Retina (tissue), 1 donor: Measurements from ENCODE around the gene GNAS.
"Not testable (repeated sequence)": the region's sequence is repeated elsewhere in the genome, so short reads cannot be mapped to it uniquely, and the experiment has no call there.

Experiments
- DNase-seq: peaks from one replicate; pipeline ENCODE4 v3.0.0-alpha.2; 2016

GNAS gene

DNA sequence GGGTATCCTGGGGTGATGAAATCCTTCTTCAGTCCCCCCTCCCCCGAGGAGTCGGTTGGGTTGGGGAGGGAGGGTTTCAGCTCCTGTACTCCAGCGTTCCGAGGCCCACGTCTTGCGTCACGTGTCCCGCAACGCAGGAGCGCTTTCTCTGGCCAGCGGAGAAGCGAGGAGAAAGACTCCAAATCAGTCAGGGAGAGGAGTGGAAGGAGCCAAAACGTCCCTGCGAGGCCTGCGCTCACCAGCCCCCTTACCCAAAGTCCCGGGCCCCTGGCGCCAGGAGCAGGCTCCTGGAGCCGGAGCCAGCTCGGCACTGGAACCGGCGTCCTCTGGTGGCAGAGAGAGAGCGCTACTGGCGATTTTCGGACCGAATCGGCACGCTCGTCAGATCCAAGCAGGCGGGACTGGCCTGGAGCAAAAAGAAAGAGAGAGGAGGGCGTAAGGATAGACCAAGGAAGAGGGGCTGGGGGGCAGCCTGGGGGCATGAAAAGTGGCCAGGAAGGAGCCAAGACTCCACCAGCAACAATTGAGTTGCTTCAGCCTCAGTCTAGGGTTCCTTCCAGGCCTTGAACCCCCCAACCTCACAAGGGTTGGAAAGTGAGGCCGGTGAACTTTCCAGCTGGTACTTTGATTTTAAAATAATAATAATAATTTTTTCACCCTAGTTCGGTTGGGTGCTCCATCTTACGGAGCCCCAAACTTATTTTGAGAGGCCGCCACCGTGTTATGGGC, at the start of gene GNAS:
TSS of gene GNAS (plus strand) at position 174 of the 729 bp plus-strand sequence.
- peak; percentile 84 for DNase-seq

DNA sequence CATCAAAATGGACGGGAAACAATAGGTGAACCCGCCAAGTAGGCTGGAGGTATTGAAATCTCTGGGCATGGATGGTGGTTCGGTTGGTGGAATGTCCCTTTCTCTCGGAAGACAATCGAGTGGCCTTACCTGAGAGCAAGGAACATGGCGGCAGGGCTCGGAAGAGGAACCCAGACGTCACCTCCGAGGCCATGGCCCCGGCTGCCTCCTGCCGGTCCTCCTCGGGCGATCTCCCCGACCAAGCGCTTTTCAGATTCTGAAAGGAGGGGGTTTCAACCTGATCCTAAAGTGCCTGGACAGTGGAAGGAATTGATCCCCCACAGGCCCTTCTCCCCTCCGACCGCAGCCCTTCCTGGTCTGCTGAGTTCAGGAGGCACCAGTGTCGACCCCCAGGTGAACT, 49.0 kb upstream of the GNAS start:
- no peak for DNase-seq

DNA sequence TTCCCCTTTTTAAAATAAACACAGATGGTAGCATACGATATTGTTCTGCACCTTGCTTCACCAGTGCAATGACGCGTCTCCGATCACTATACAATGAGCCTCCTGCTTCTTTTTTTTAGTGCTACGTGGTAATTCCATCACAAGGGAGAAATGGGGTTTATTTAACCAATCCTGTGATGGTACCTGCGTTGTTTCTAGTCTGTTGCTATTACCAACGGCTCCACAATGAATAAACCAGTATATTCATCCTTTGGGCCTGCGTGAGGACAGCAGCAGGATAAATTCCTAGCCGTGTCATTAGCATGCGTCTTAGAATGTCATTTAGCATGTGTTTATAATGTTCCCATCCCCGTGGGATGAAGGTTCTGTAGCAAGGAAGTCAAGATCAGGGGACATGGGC, 44.7 kb upstream of the GNAS start:
- DNase-seq = no peak

DNA sequence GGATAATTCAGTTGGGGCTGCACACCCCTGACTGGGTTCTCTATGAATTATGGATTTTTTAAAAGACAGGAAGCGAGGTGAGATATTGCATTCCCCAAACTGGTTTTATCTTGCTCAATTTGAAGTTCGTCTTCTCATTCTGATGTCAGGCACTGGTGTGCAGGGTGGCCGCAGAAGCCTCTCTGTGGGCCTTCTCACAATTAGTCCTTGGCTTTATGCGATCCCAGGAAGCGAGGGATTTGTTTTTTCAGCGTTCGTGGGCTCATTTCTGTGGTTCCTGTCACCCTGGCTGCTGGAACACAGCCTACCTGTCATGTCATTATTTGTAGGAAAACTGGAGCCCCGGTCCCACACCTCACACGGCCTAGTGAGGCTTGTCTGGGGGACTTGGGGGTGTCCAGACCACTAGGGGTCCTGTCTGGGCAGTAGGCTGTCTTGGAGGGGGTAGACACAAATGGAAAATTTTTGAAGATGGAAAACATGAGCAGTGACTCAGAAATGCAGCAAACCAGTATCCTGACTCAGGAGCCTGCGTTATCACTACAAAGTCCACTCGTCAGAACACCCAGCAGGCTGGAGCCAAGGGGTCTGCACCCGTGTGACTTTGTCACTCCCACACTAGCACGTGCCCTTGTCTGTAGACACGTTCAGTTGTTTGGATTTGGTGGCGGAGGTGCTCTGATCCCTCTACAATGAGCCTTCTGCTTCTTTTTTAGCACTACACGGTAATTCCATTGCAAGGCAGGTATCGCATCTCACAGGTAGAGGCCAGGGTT, 44.1 kb upstream of the GNAS start:
- no peak for DNase-seq

DNA sequence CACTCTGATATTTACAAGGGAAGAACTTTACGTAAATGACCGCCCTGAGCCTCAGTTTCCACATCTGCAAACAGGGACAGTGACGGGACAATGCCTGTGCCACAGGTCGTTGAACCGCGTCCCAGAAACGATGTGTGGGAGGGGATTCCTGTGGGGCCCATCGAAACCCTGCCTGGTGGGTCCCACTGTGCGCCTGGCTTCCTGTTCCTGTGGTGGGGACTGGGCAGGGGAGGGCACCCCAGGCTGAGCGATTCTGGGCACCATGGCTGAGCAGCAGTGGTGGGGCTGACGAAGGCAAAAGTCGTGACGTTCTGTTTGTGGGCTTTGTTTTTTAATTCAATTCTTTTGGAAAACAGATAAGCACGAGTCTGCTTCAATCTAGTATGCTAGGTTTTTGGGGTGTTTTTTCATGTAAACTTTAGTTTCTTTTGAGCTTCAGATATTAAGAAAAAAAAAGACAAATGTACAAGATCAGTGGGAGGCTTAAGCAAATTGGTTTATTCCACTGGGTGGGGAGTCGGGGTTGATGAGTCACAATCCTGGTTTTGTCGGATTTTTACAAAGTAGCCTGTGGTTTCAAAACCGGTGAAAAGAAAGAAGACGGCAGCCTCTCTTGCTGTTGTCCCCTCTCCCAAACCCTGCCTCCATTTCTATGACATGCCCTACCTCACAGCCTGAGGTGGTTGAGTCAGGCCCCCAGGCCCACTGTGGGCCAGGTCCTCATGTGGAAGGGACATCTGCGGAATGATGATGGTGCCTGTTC, 42.2 kb upstream of the GNAS start:
- no peak for DNase-seq

DNA sequence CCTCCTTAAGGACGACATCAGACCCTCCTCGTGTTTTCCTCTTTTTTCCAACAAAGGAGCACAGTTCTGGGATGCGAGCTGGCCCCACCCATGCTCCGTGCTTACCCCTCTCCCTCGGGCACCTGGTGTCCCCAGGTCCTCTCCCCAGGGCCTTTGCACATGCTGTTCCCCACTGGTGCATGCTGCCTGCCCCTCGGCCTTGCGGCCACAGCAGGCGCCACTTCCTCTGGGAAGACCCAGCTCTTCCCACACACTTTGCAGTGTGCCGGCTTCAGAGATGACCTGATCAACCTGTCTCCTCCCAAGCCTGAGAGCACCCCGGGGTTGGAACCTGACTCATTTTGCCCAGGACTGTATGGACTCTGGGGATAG, 41.7 kb upstream of the GNAS start:
- no peak for DNase-seq

DNA sequence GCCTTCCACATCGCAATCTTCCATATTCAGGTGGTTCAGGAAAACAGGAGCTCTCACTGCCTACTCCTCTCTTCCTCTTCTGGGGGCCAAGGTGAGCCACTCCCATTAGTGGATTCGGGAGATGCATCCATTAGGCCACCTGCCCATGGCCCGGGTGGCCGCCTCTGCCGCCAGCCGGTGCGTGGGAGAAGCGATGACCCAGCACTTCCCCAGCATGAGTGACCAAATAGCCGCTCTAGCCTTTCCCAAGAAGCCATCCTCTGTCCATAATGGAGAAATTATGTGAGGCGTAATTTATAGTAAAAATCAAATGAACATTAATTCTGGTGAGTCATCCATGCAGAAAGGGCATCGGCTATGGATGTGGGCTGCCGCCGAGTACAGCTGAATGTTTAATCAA, 41.2 kb upstream of the GNAS start:
- no peak for DNase-seq

DNA sequence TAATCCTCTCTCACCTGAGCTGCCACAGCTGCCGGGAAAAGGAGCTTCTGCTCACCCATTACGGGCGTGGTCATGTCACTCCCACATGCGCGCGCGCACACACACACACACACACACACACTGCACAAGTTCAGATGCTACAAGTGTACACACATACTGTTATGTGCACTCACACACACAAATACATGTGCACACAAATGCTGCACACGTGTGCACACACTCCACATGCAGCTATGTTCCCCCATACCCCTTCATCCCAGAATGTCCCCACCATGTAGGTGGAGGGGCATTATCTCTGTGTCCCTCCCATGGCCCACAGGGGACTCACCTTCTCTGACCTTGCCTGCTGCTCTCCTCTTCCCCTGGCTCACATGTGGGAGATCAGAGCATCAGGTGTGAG, 39.1 kb upstream of the GNAS start:
- no peak for DNase-seq

DNA sequence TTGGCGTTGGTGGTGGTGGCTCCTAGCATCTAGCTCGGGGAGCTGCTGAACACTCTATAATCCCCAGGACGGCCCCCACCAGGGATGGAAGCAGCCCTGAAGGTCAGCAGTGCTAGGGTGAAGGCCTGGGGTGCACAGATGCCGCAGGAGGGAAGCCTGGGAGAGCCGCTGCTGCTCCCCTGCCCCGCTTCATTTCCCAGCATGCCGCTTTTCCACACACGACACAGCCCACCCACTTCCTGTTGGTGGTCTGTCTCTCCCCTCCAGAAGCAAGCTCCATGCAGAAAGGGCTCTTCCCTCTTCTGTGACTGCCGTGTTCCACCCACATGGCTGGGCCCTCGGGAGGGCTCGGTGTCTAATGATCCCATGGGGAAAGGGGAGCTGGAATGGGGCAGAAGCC, 37.1 kb upstream of the GNAS start:
- no peak for DNase-seq

DNA sequence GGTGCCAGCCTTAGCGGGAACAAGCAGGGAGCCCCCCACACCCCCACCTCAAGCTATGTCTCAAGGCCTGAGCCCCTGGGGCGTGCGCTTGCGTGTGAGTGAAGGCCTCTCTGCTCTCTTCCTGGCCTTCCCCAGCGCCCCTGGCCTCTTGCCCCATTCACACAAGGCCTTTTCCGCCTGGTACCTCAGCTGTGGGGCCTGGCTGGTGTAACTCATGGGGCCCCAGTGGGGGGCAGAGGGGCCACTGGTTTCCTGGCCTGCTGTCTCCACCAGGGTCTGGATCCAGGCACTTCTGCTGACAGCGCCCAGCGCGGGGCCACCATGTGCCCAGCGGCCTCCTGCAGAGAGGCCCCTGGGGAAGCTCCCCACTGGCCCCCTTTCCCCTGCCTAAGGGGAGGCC, 36.5 kb upstream of the GNAS start:
- no peak for DNase-seq

DNA sequence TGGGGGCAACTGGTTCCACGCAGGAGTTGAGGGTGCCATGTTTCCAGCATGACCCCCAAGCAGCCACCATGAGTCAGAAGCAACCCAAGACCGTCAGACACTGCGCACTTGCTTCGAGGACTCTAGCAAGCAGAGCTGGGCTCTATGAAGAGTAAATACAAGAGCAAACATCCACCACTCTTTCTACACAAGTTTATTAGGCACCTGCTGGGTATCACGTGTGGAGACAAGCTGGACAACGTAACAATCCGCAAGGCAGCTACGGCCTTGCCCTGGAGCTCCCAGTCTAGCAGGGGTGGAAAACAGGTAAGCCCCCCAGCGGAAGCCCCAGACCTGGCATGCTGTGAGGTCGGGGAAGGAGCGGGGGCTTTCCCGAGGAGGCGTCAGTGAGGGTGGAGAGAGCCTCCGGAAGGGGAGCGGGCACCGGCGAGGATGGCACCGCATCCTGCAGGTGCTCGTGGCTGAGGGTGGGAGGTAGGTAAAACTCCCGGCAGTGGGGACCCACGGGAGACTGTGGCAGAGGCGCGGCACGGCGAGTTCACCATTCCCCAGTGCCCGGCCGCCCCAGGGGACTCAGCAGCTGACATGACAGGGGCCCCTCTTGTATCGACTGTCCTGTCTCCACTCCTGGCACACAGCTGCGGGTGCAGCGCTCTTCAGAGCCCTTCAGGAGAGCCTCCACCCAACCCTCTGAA, 35.4 kb upstream of the GNAS start:
- DNase-seq = no peak

DNA sequence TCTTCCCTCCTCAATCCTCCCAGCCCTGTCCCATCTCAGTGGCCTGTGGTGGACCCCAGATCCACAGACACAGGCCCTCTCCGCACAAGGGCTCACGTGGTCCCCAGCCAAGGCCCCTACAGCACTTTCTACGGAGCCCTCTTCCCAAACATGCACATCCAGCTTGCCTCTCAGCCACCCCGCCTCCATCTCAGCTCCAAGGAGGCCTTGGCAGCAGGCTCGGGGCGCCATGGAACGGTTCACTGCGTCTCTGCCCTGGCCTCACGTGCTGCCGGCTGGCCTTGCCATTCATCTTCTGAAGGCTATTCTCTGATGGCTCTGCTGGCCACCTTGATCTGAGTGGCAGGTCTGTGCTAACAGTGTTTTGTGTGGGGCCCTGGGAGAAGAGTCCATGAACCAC, 34.8 kb upstream of the GNAS start:
- no peak for DNase-seq

DNA sequence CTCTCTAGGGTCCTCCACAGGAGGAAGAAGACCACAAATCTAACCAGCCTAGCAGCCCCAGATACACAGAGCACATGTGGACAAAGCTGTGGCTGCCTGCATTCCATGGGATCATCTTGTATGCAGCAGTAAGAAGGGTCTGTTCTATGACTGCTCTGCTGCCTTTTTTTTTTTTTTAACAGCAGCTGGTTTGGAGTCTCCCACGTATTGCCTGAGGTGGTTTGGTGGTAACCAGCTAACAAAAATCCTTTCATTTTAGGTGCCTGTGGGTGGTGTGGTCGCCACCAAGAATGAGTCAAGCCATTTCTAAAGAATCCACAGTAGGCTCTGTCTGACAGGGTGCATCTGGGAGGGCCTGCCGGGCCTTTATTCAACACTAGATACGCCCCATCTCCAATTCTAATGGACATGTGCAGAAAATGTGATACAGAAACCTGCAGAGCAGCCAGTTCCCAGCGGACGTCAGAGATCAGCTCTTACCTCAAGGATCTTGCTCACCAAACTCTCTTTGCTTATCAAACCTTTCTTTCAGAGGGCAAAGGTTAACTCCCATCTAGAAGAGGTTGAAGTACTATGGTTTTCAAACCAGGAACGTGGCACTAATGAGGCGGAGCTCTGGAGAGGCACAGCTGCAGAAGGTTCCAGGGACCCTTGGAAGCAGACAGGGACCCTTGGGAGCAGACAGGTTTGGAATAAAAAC, 33.8 kb upstream of the GNAS start:
- DNase-seq = no peak

DNA sequence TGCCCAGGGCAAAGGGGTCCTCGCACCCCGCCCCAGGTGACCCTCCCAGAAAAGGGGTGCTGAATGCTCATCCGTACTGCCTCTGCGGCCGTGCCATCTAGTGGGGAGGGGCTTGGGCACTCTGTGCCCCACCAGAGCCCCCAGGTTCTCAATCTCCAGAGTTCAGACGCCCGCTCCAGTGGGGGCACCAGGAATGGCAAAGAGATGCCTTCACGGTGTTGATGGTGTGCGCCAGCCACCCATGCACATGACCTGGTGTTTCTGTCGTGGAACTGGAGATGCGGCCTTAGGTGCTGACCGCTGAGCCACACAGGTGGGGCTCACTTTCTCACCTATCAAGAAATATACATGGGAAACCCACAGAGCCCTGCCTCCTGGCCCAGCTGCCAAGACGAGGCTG, 32.6 kb upstream of the GNAS start:
- DNase-seq = no peak

DNA sequence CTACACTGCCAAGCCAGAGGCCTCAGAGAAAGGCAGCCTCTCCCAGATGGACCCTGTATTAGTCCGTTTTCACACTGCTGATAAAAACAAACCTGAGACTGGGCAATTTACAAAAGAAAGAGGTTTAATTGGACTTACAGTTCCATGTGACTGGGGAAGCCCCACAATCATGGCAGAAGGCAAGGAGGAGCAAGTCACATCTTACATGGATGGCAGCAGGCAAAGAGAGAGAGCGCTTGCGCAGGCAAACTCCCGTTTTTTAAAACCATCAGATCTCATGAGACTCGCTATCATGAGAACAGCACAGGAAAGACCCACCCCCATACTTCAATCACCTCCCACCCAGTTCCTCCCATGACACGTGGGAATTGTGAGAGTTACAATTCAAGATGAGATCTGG, 32.0 kb upstream of the GNAS start:
- not testable (repeated sequence) for DNase-seq

DNA sequence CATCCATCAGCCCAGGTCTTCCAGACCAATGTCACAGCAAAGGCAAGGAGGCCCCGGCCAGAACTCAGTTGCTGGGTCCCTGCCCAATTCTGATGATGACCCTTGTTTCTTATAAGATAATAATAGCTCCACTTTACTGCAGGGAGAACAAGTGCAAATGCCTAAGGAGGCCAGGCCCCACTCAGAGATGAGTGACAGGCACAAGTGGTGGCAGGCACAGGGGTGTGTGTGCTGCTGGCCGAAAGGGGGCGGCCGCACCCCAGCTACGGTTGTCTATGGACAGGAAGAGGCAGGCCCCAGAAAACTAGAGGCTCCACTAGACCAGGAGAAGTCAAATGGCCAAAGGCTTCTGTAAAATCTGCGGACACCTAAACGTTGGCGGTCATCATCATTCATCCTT, 30.4 kb upstream of the GNAS start:
- no peak for DNase-seq

DNA sequence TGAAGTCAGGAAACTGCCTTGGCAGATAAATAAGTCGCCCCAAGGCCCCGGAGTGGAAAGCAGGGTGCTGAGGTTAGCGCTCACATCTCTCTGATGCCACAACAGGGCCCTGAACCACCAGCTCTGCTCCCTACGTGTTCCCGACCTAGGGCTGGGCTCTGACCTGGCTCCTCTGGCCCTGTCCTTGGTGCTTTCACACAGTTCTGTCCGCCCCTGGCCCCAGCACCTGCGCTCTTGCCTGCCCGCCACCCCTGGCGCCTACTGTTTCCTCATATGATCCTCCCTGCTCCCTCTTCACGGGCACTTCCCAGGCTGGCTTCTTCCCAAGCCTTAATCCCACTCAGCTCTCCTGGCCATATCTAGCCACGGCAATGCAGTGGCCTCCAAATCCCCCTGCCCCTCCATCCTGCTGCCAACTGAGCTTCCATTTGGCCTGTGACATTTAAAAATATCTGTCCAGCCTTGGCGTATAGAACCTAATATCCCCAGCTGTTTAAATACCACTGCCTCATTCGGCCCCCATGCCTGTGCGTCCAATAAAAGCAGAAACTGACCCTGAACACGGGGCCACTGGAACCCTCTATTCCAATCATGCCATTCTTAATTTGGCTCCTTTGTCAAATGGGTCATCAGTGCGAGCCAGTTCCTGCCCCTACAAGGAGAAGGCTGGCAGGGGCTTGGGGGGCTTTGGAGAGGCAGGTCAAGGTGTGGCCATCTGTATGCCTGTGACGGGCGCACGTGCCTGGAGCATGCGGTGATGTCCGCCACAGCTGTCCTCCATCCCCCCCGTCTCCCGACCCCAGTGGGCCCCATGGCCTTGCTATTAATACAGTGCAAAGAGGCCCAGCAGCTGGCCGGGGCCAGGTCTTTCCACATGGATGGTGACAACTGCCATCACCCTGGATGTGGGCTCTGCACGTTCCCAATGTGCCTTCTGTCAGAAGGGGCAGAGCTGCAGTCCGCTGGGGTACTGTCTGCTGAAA, 29.5 kb upstream of the GNAS start:
- DNase-seq = no peak

DNA sequence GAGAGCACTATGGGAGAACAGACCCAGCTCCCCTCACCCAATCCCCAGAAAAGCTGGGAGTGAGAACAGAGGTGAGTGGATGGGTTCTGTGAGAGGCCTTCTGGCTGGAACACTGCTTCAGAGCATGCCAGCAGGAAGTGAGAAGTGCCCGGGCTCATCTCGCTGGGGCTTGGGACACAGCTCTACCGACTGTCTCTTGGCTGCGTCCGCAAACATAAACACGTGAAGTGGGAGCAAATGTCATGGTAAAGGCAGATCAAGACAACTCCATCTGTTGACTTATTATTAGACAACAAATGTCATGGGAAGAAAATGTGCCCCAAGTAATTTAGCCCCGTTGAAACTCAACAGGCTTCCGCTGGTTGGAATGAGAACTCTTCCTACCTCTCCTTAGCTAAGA, 27.7 kb upstream of the GNAS start:
- DNase-seq = no peak

DNA sequence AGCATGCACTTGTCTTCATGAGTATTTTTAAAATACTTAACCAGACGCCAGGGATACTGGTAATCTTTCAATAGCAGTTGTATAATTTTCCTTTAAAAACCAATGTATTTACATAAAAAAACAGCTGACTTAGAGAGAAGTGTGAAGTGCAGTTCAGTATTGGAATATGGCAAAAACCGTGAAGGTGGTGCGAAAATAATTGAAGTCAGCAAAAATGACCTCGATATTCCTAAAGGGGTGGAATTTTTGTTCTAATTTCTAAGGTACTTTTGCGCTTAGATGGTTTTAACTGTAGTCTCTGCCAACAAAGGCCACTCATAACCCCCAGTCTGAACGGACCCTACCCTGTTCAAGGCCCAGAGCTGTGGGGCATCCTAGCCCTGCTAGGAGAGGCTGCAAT, 27.1 kb upstream of the GNAS start:
- no peak for DNase-seq

DNA sequence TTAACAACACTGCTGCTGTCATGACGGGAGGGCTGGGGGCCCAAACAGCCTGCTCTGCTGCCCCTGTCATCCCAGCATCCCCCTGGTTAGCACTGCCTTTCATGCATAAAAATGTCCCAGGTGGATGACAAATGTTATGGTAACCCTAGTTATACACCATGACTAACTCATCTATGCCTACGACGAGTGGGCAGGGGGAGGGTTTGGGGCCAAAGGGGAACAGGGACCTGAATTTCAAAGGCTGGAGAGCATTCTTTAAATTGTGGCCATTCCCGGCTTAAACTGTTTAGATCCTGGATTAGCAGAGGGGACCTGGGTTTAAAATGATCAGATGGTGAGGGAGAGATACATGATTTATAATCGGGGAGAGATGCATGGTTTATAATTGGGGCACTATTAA, 26.2 kb upstream of the GNAS start:
- no peak for DNase-seq

DNA sequence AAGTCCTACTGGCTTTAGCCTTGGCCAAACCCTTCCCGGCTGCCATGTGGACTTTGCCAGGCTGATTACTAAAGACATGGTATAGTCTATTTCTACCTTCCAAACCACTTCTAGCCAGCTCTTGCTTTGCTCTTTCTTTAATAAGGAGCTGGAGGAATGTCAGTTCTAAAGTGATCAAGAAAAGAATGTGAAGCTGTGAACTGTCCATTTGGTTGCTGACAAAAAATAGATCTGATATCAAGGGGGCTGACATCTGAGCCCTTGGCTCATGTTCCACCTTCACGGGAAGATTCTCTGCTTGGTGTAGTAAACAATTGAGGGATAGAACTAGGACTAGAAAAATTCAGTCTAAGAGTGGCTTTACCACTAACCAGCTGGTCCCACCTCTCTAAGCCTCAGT, 24.4 kb upstream of the GNAS start:
- DNase-seq = no peak
